Left ventricle myocardium inferior (tissue), 1 donor: ENCODE data around the gene SPAG6. TPM values are rescaled to one million over a fixed set of nuclear protein-coding genes. Genes with fewer than 3 reads are reported as not detected.

ENCODE experiments used
- DNase-seq: peaks from one replicate; pipeline ENCODE4 v3.0.0-alpha.2; 2020
- H3K27ac ChIP-seq: fragments of 200-600 bp; replicated peaks from 2 replicates; pipeline ENCODE4 v1.8.0; 2021
- H3K27me3 ChIP-seq: fragments of 200-600 bp; 2 replicates; pipeline ENCODE4 v1.8.0; 2021; ENCODE audit warnings: low read depth
- H3K36me3 ChIP-seq: fragments of 200-600 bp; 2 replicates; pipeline ENCODE4 v1.8.0; 2021
- H3K4me1 ChIP-seq: fragments of 200-600 bp; 2 replicates; pipeline ENCODE4 v1.8.0; 2021
- H3K4me3 ChIP-seq: fragments of 200-600 bp; 2 replicates; pipeline ENCODE4 v1.8.0; 2021; ENCODE audit warnings: mild to moderate bottlenecking, moderate library complexity
- H3K9me3 ChIP-seq: fragments of 200-600 bp; replicated peaks from 2 replicates; pipeline ENCODE4 v1.8.0; 2021
- intact Hi-C: fragments of 100-400 bp; cut with micrococcal nuclease; formaldehyde crosslinking; loops from one replicate; pipeline ENCODE4 v1.11.0; 2022
- total RNA-seq: library from RNA; stranded (reverse); fragmentation: NEBNext Ultra II Directional; extraction: Animal tissue kit (Norgen Biotek cat#: 25700); gene quantifications from one replicate; pipeline ENCODE4 v1.2.1, GENCODE V29; 2021
- TF ChIP-seq, protein P1 (sequence below): fragments of 200-600 bp; IDR thresholded peaks from 2 replicates; pipeline ENCODE4 v1.8.0; 2021; ENCODE audit warnings: antibody characterized with exemption, mild to moderate bottlenecking, borderline replicate concordance
- donor health status: DM: no; HTN: yes; CAD: no; lungs with severe emphysema.

SPAG6 gene
- total RNA-seq, 1 donor from 2014 or later: not detected

DNA sequence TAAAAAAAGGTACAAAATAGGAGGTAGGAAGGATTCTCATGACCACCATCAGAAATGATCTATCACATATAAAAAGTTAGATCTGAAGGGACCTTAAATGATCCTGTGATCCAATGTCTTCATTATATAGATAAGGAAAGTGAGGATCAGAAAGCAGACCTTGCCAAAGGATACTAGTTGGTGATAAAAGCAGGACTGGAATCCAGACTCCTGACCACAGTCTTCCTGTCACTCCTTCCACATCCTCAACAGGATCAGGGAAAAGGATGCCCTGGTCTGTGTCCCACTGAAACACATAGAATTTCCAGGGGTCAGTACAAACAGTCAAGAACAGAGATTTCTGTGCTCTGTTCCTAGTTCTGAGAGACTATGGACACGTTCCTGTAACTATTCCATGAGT is 97.2 kb downstream of the SPAG6 start:
- H3K36me3 ChIP-seq: no peaks in the 10 kb centered on the region
- peaks cover 20% of the 10 kb centered on the region for H3K4me1 ChIP-seq
- peaks cover 3% of the 10 kb centered on the region for H3K27me3 ChIP-seq
- intact Hi-C loops: no loop called here
- no peak for DNase-seq
- TF ChIP-seq, protein P1, sequence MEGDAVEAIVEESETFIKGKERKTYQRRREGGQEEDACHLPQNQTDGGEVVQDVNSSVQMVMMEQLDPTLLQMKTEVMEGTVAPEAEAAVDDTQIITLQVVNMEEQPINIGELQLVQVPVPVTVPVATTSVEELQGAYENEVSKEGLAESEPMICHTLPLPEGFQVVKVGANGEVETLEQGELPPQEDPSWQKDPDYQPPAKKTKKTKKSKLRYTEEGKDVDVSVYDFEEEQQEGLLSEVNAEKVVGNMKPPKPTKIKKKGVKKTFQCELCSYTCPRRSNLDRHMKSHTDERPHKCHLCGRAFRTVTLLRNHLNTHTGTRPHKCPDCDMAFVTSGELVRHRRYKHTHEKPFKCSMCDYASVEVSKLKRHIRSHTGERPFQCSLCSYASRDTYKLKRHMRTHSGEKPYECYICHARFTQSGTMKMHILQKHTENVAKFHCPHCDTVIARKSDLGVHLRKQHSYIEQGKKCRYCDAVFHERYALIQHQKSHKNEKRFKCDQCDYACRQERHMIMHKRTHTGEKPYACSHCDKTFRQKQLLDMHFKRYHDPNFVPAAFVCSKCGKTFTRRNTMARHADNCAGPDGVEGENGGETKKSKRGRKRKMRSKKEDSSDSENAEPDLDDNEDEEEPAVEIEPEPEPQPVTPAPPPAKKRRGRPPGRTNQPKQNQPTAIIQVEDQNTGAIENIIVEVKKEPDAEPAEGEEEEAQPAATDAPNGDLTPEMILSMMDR: no peak
- H3K4me3 ChIP-seq: no peak overlapping the region
- H3K9me3 ChIP-seq: no peaks in the 10 kb centered on the region
- no peak overlapping the region for H3K27ac ChIP-seq

DNA sequence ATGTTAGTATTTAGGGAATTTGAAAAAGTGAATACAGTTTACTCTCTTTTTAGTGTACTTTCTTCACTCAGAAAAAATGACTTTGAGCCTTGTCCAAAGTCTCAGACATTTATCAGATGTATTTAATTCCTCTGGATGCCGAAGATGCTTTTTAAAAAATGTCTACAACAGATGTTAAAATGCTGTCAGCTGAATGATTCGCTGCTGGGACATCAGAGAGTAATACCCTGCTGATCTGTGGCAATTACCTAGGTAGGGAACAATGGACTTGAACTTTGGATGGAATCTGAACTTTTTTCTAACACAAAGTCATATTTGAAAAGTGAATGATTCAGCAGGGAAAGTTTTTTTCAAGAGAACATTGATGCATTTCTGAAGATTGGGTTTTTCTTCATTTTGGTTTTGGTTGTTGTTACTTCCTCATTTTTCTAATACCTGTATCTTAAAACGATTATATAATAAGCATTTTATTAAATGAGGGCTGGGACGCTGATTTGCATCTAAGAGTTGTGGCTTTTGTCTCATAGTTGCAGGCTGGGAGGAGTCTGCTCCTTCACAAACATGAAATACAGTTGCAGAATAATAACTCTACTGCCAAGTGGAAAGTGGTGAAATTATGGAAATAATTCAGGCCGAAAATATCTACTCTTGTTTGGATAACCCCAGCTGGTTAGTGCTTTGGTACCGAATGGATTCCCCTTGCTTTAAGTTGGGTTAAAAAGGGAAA is 98.0 kb downstream of the SPAG6 start:
- no peak overlapping the region for H3K4me3 ChIP-seq
- TF ChIP-seq, protein P1: no peak
- DNase-seq: no peak
- H3K36me3 ChIP-seq: no peaks in the 10 kb centered on the region
- H3K4me1 ChIP-seq: peaks cover 11% of the 10 kb centered on the region
- H3K9me3 ChIP-seq: no peaks in the 10 kb centered on the region
- intact Hi-C loops: no loop called here
- H3K27me3 ChIP-seq: peaks cover 10% of the 10 kb centered on the region
- H3K27ac ChIP-seq: no peak overlapping the region

DNA sequence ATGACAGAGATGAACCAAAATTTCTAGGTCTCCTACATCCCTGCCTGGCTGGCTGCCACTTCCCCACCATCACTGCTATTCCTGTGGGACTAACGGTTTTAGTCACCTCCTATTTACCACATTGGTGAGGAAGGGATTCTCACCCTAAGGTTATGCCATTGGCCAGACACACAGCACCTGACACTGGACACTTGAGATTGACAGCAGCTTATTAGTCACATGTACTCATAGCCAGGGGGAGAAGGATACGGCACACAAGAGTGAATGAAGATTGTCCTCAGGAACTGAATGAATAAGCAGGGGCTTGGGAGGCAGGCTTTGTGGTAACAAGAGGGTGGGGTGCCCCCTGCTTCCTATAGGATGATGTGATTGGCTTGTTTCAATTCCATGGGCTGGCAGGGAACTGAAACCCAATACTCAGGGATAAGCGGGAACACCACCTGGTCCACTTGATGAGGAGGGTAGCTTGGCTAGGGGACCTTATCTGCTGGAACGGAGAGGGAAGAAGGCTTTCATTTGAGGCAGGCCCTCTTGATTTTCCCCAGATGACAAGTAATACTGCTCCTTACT is 99.0 kb downstream of the SPAG6 start:
- H3K4me1 ChIP-seq: peaks cover 1% of the 10 kb centered on the region
- TF ChIP-seq, protein P1: no peak
- H3K36me3 ChIP-seq: no peaks in the 10 kb centered on the region
- H3K27me3 ChIP-seq: peaks cover 16% of the 10 kb centered on the region
- H3K4me3 ChIP-seq: no peak overlapping the region
- H3K9me3 ChIP-seq: no peaks in the 10 kb centered on the region
- intact Hi-C loops: no loop called here
- H3K27ac ChIP-seq: no peak overlapping the region
- no peak for DNase-seq

DNA sequence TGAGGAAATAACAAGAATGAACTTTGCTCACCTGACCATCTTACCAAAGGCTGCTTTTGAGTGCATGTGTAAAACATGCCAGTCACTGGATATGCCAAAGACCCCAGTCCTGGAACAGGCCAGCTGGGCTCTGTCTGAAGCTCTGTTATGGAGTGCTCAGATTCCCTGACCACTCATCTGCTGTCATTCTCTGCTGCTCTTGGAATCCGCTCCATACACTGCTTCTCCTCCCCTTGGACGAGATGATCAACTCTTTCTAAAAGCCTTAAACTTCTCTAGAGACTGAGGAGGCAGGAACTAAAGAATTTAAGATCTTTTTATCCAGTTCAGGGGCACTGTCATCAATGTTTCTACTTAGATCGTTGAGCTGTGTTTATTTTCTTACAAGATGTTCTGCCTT is 100.2 kb downstream of the SPAG6 start:
- intact Hi-C loops: no loop called here
- H3K36me3 ChIP-seq: no peaks in the 10 kb centered on the region
- DNase-seq: no peak
- no peaks in the 10 kb centered on the region for H3K9me3 ChIP-seq
- no peak overlapping the region for H3K27ac ChIP-seq
- no peaks in the 10 kb centered on the region for H3K4me1 ChIP-seq
- H3K27me3 ChIP-seq: peaks cover 16% of the 10 kb centered on the region
- TF ChIP-seq, protein P1: no peak
- H3K4me3 ChIP-seq: no peak overlapping the region

DNA sequence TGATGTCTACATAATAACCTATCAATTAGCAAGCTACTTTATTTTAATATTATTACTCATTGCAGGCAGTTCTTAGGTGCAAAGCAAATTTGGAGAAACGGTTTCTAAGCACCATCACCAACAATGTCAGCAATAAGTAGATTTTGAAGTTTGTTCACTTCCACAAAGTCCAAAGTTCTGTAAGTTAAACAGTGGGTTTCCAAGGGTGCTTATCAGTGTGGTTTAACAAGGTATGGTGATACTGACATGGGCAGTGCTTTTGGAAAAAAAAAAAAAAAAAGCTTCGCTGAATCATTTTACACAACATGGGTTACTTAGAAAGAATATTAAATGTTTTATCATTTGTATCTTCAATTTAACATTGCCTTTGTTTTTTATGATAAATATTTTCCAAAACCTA is 101.8 kb downstream of the SPAG6 start:
- no peaks in the 10 kb centered on the region for H3K4me1 ChIP-seq
- TF ChIP-seq, protein P1: no peak
- H3K9me3 ChIP-seq: no peaks in the 10 kb centered on the region
- no peak for DNase-seq
- intact Hi-C loops: no loop called here
- H3K27ac ChIP-seq: no peak overlapping the region
- no peak overlapping the region for H3K4me3 ChIP-seq
- peaks cover 21% of the 10 kb centered on the region for H3K27me3 ChIP-seq
- H3K36me3 ChIP-seq: no peaks in the 10 kb centered on the region
